Effector memory CD8-positive, alpha-beta T cell (primary cell): ENCODE results near the gene PROM2.

ENCODE experiments used
- ATAC-seq: fragments of 150-1000 bp; cut with Tn5 transposase; replicated peaks from 2 replicates; pipeline ENCODE4 v1.10.0; 2021; ENCODE audit warnings: mild to moderate bottlenecking, moderate library complexity
- DNase-seq, 3 experiments: peaks; one replicate each; pipeline ENCODE4 v3.0.0; 2021
- H3K27ac Mint-ChIP-seq, 2 donors: one replicate each; pipeline ENCODE4 v1.8.0; 2022; ENCODE audit warnings: mild to moderate bottlenecking in 2 of 2, mixed read lengths in 2 of 2, moderate library complexity in 2 of 2
- H3K27me3 Mint-ChIP-seq, 2 donors: one replicate each; pipeline ENCODE4 v1.8.0; 2022; ENCODE audit warnings: mixed read lengths in 2 of 2
- H3K36me3 Mint-ChIP-seq: one replicate; pipeline ENCODE4 v1.8.0; 2022; ENCODE audit warnings: mild to moderate bottlenecking, moderate library complexity, mixed read lengths; ENCODE audit not compliant: insufficient read depth
- H3K4me1 Mint-ChIP-seq, 2 donors: one replicate each; pipeline ENCODE4 v1.8.0; 2022; ENCODE audit warnings: low read depth in 2 of 2, mixed read lengths in 2 of 2
- H3K4me3 Mint-ChIP-seq, 2 donors: one replicate each; pipeline ENCODE4 v1.8.0; 2022; ENCODE audit warnings: mild to moderate bottlenecking in 2 of 2, mixed read lengths in 2 of 2, moderate library complexity in 2 of 2
- H3K9me3 Mint-ChIP-seq, 2 donors: one replicate each; pipeline ENCODE4 v1.8.0; 2022; ENCODE audit warnings: mixed read lengths in 2 of 2

The PROM2 gene

DNA sequence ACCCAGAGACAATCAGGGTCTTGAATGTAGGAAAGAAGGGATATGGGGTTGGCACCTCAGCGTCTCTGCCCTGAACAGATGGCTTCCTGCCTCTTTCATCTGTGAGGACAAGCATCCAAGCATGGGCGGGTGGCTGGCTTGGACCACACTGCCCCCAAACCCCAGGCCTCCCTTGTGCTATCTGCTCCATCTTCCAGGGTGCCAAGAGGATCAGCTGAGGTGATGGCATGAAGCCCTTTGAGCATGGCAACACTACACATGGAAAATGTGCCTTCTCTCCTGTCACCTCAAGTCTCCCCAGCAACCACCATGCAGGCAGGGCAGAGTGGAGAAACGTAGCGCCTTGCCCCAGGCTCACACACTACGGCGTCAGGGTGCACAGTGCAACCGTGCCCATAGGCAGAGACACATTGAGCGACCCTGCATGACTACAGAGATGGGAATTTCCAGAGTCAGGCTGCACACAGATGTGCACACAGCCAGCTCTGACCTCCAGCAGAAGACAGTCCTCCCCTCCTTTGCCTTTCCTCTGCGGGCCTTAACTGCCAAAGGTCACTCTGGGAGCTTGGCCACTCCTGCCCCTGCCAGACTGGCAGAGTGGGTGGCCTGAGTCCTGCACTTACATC lies 24.4 kb downstream of the PROM2 start:
- DNase-seq = no peak
- H3K4me1 Mint-ChIP-seq = peaks cover 0 to 3% of the 10 kb centered on the region in 2 donors
- ATAC-seq = no peak
- H3K9me3 Mint-ChIP-seq = no peaks in the 10 kb centered on the region
- no peak overlapping the region for H3K4me3 Mint-ChIP-seq
- no peaks in the 10 kb centered on the region for H3K36me3 Mint-ChIP-seq
- H3K27me3 Mint-ChIP-seq = peaks cover 4 to 52% of the 10 kb centered on the region in 2 donors
- no peak overlapping the region for H3K27ac Mint-ChIP-seq

DNA sequence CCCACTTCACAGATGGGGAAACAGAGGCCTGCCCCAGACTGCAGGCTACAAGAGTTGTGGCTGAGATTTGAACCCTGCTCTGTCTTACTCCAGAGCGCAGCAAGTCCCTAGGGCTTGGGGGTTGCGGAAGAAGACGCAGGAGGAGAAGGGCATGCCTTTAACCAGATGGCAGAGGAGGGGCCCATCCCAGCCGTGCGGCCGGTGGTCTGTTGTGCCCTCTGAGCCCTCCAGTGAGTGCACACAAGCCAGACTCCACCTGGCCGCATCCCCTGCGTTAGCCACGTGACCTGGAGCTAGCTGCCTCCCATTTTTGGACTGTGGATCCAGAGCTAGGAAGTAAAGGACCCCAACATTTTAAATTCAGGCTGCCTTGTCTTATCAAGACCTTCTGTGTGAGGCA lies 25.7 kb downstream of the PROM2 start:
- DNase-seq (no peak), ATAC-seq (no peak)
- Mint-ChIP-seq H3K27me3 (peaks cover 4 to 56% of the 10 kb centered on the region in 2 donors), H3K4me1 (peaks cover 0 to 3% of the 10 kb centered on the region in 2 donors), H3K27ac (no peak overlapping the region), H3K36me3 (no peaks in the 10 kb centered on the region), H3K4me3 (no peak overlapping the region), H3K9me3 (no peaks in the 10 kb centered on the region)

- no peaks in the 10 kb centered on the region for H3K9me3 Mint-ChIP-seq
- no peak overlapping the region for H3K4me3 Mint-ChIP-seq
- DNase-seq = no peak
- ATAC-seq = no peak
- peaks cover 4 to 56% of the 10 kb centered on the region in 2 donors for H3K27me3 Mint-ChIP-seq
- H3K4me1 Mint-ChIP-seq = peaks cover 0 to 3% of the 10 kb centered on the region in 2 donors
- H3K27ac Mint-ChIP-seq = no peak overlapping the region
- H3K36me3 Mint-ChIP-seq = no peaks in the 10 kb centered on the region
These were observed 26.2 kb downstream of the PROM2 start for GRCh38 chr2:95300450-95300849.

DNA sequence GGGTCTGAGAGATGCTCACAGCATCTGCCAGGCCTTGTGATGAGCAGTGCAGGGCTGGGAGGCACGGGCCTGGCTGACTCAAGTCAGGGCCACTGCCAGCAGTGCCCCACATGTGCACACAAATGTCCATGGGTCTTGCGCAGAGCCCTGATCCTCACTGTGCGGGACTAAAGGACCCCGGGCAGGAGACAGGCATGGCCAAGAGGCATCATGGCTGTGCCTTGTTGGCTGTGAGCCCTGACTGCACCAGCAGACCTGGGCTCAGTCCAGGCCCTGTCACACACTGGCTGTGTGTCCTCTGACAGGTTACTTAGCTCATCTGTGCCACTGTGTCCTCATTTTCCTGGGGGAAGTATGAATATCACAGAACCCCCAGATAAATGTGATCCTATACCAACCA lies 26.9 kb downstream of the PROM2 start:
- Mint-ChIP-seq H3K4me1 (peaks cover 0 to 3% of the 10 kb centered on the region in 2 donors), H3K27me3 (peaks cover 4 to 53% of the 10 kb centered on the region in 2 donors), H3K36me3 (no peaks in the 10 kb centered on the region), H3K27ac (no peak overlapping the region), H3K9me3 (no peaks in the 10 kb centered on the region), H3K4me3 (no peak overlapping the region)
- ATAC-seq (no peak), DNase-seq (no peak)

DNA sequence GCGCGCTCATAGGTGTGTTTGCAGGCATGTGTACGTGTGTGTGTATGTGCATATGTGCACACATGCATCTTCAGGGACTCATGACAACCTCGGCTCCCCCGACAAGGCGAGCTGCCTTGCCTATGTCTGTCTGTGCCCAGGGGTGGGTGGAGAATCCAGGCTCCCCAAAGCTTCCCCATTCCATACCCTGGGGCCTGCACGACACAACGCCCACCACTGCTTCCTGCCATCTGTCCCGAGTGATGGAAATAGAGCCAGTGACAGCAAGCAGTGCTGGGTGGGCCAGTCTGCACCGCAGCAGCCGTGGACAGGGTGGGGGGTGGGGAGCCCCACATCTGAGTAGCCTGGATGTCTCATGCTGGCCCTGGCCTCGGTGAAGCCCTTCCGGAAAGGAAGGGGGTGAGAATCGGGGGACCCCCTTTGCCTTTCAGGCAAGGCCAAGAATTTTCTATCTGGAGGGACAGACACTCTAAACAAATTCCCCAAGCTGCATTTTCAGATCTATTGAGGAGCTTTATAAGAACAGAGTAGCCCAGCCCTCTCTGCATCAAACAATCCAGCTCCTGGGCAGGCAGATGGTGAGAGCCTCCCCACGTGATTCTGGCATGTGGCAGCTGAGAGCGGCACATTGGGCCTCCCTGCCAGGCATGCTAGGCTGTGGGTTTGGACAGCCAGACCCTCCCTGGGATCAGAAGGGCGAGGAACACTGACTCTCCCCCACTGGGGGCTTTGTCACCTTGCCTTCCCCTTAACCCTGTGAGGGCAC lies 27.8 kb downstream of the PROM2 start:
- no peaks in the 10 kb centered on the region for H3K9me3 Mint-ChIP-seq
- no peak overlapping the region for H3K27ac Mint-ChIP-seq
- no peak for DNase-seq
- ATAC-seq = no peak
- H3K27me3 Mint-ChIP-seq = peaks cover 4 to 44% of the 10 kb centered on the region in 2 donors
- no peaks in the 10 kb centered on the region for H3K4me1 Mint-ChIP-seq
- no peak overlapping the region for H3K4me3 Mint-ChIP-seq
- no peaks in the 10 kb centered on the region for H3K36me3 Mint-ChIP-seq

DNA sequence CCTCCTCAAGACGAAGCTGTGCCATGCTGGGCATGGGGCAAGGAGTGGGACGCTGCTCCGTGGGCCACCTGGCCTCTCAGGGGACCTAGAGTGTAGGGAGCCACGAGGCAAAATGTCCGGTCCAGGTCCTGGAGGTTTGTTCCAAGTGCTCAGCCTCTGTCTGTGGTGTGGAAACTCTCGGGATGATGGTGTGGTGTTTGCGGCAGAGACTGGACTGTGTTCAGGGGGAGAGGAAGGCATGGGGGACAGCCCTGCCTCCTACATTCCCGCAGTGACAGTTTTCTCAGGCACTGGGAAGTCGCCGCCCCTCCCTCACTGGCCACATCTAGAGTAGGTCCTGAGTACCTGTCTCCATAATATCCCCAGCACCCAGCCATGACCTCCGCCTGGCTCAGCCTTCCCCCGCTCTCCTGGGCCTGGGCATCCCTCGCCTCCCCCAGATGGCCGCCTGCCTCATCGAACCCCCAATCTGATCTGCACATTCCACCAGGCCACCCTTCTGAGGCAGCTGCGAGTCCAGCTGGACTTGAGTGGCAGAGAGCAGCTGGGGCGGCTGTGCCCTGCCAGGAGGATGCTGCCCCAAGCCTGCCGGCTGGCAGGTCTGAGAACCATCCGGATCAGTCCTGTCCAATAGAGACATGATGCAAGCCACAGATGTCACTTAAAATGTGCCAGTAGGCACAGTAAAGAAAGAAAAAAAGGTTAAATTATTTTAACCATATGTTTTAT lies 29.1 kb downstream of the PROM2 start:
- Mint-ChIP-seq H3K27me3 (peaks cover 4 to 31% of the 10 kb centered on the region in 2 donors), H3K9me3 (no peaks in the 10 kb centered on the region), H3K4me1 (no peaks in the 10 kb centered on the region), H3K4me3 (no peak overlapping the region), H3K27ac (no peak overlapping the region), H3K36me3 (no peaks in the 10 kb centered on the region)
- no peak for ATAC-seq
- no peak for DNase-seq

DNA sequence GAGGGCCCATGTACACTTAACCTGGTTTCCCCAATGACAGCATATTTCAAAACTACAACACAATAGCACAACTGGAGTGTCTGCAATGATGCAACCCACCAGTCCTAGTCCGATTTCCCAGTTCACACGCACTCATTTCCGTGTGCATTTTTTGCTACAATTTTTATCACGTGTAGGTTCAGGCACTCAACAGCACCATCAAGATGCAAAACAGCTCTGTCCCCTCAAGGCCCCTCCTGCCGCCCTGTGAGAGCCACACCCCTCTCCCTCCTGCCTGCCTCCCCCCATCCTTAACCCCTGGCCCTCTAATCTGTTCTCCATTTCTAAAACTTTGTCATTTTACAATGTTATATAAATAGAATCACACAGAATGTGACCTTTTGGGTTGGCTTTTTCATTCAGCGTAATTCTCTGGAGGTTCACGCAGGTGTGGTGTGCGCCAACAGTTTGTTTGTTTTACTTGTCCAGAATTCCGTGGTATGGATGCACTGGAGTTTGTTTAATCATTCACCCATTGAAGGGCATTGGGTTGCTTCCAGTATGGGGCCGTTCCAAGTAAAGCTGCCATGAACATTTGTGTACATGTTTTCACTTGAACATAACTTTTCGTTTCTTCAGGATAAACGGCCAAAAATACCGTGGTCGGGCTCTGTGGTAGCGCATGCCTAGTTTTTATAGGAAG lies 31.3 kb downstream of the PROM2 start:
- no peak for ATAC-seq
- Mint-ChIP-seq H3K4me3 (no peak overlapping the region), H3K27me3 (peaks cover 4 to 25% of the 10 kb centered on the region in 2 donors), H3K9me3 (no peaks in the 10 kb centered on the region), H3K27ac (no peak overlapping the region), H3K4me1 (no peaks in the 10 kb centered on the region), H3K36me3 (no peaks in the 10 kb centered on the region)
- DNase-seq = no peak

DNA sequence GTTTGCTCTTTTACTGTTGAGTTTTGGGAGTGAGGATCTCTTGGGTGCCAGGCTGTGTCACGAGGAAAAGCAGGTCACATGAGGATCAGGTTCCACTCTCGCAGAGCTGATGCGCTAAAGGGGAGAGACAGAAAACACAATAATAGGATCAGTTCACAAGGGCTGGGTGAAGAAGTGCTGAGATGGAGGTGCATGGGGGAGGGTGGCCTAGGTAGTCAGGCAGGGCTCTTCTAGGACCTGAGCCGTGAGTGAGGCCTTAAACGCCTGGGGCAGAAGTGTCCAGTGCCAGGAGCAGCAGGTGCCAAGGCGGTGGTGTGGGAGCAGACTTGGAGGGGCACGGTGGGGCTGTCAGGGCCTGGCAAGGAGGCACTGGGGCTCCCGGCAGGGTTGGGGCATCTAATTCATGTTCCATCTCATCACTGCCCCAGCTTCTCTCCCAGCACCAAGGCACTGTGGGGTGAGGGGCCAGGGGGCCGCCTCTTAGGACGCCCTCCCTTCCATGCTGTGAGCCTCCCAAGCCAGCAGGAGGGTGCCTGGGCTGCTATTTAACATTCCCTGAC lies 32.2 kb downstream of the PROM2 start:
- no peak overlapping the region for H3K4me3 Mint-ChIP-seq
- H3K36me3 Mint-ChIP-seq = no peaks in the 10 kb centered on the region
- DNase-seq (no peak), ATAC-seq (no peak)
- H3K9me3 Mint-ChIP-seq = no peaks in the 10 kb centered on the region
- H3K27ac Mint-ChIP-seq = no peak overlapping the region
- H3K27me3 Mint-ChIP-seq = peaks cover 0 to 27% of the 10 kb centered on the region in 2 donors
- H3K4me1 Mint-ChIP-seq = no peaks in the 10 kb centered on the region

GRCh38 chr2:95307036-95307435 lies 32.8 kb downstream of the PROM2 start:
- no peaks in the 10 kb centered on the region for H3K36me3 Mint-ChIP-seq
- H3K4me3 Mint-ChIP-seq = no peak overlapping the region
- ATAC-seq (no peak), DNase-seq (no peak)
- no peak overlapping the region for H3K27ac Mint-ChIP-seq
- H3K27me3 Mint-ChIP-seq = peaks cover 0 to 30% of the 10 kb centered on the region in 2 donors
- H3K4me1 Mint-ChIP-seq = no peaks in the 10 kb centered on the region
- H3K9me3 Mint-ChIP-seq = no peaks in the 10 kb centered on the region

DNA sequence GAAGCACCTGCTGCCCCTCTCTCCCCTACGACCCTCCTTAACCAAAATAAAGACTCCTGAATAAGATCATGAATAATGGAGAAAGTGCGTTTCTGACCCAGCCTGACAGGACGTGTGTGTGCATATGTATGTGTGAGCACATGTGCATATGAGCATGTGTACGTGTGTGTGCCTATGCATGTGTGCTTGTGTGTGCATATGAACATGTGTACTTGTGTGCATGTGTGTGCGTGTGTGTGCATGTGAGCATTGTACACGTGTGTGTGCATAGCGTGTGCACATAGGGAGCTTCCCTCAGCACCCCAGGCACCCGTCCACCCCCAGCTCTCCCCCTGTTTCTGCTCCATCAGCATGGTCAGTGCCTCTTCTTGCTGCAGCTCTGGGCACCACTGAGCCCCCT lies 33.6 kb downstream of the PROM2 start:
- no peaks in the 10 kb centered on the region for H3K36me3 Mint-ChIP-seq
- H3K9me3 Mint-ChIP-seq = no peaks in the 10 kb centered on the region
- no peak overlapping the region for H3K4me3 Mint-ChIP-seq
- H3K27me3 Mint-ChIP-seq = peaks cover 0 to 34% of the 10 kb centered on the region in 2 donors
- H3K4me1 Mint-ChIP-seq = no peaks in the 10 kb centered on the region
- DNase-seq (no peak), ATAC-seq (no peak)
- no peak overlapping the region for H3K27ac Mint-ChIP-seq

DNA sequence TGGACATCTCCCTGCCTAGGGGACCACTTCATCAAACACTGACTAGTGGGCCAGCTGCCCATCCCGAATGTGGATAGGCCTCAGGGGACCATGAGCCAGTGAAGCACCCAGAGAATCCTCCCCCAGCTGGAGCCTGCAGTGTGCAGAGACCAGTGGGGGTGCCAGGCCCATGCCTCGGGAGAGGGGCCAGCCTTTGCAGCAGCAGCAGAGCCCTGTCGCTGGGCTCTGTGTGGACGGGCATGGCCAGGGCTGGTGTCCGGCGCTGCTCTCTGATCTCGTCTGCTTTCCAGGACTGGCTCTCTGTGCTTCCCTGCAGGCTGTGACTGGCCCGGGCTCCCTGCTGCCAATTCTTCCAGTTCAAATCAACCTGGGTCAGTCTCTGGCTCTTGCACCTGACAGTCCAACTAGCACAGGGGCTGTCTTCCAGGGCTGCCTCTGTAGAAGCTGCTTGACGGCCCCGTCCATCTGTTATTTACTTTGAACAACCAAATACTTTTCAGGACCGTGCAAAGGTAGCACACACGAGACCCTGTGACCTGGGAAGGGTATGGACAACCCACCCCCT lies 34.3 kb downstream of the PROM2 start:
- DNase-seq (no peak), ATAC-seq (no peak)
- Mint-ChIP-seq H3K27ac (no peak overlapping the region), H3K4me1 (no peaks in the 10 kb centered on the region), H3K36me3 (no peaks in the 10 kb centered on the region), H3K27me3 (peaks cover 0 to 36% of the 10 kb centered on the region in 2 donors), H3K9me3 (no peaks in the 10 kb centered on the region), H3K4me3 (no peak overlapping the region)

DNA sequence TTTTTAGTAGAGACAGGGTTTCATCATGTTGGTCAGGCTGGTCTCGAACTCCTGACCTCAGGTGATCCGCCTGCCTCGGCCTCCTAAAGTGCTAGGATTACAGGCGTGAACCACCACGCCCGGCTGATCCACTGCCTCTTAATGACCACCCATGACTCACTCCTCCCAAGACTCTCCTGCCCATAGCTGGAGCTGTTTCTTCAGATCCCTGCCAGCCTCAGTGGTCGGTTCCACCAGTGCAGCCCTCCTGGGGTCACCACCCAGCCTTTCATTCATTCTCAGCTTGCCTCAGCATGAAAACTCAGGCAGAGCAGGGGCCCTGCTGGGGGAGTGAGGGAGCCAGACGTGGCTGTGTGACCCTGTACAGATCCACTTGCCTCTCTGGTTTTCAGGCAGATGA lies 35.4 kb downstream of the PROM2 start:
- Mint-ChIP-seq H3K27ac (no peak overlapping the region), H3K36me3 (no peaks in the 10 kb centered on the region), H3K4me3 (no peak overlapping the region), H3K27me3 (peaks cover 3 to 39% of the 10 kb centered on the region in 2 donors), H3K4me1 (peaks cover 0 to 2% of the 10 kb centered on the region in 2 donors), H3K9me3 (no peaks in the 10 kb centered on the region)
- ATAC-seq (no peak), DNase-seq (no peak)

GRCh38 chr2:95310216-95310615 lies 36.0 kb downstream of the PROM2 start:
- ATAC-seq (no peak), DNase-seq (no peak)
- Mint-ChIP-seq H3K4me3 (no peak overlapping the region), H3K27me3 (peaks cover 4 to 45% of the 10 kb centered on the region in 2 donors), H3K27ac (no peak overlapping the region), H3K9me3 (no peaks in the 10 kb centered on the region), H3K36me3 (no peaks in the 10 kb centered on the region), H3K4me1 (peaks cover 0 to 2% of the 10 kb centered on the region in 2 donors)
